Osteocyte (in vitro differentiated cells): ENCODE results near the gene CDK10. TPM values are rescaled to one million over a fixed set of nuclear protein-coding genes. Genes with fewer than 3 reads are reported as not detected.

Experiments used
- DNase-seq: peaks from one replicate; pipeline ENCODE4 v3.0.0; 2021; ENCODE audit warnings: mixed read lengths; ENCODE audit not compliant: unreplicated experiment; ENCODE audit errors: extremely low spot score
- H3K27ac Mint-ChIP-seq: one replicate; pipeline ENCODE4 v1.8.0; 2021; ENCODE audit warnings: mild to moderate bottlenecking, mixed read lengths; ENCODE audit not compliant: unreplicated experiment
- H3K27me3 Mint-ChIP-seq: one replicate; pipeline ENCODE4 v1.8.0; 2021; ENCODE audit warnings: mixed read lengths; ENCODE audit not compliant: unreplicated experiment
- H3K36me3 Mint-ChIP-seq: one replicate; pipeline ENCODE4 v1.8.0; 2021; ENCODE audit warnings: mixed read lengths; ENCODE audit not compliant: unreplicated experiment
- H3K4me1 Mint-ChIP-seq: one replicate; pipeline ENCODE4 v1.8.0; 2021; ENCODE audit warnings: mixed read lengths; ENCODE audit not compliant: unreplicated experiment
- H3K4me3 Mint-ChIP-seq: one replicate; pipeline ENCODE4 v1.8.0; 2021; ENCODE audit warnings: mild to moderate bottlenecking, moderate library complexity, mixed read lengths; ENCODE audit not compliant: unreplicated experiment
- H3K9me3 Mint-ChIP-seq: one replicate; pipeline ENCODE4 v1.8.0; 2021; ENCODE audit warnings: mixed read lengths; ENCODE audit not compliant: unreplicated experiment
- CTCF ChIP-seq: fragments of 200-600 bp; sonication (generic); IDR thresholded peaks from 2 replicates; pipeline ENCODE4 v1.5.0; 2021; ENCODE audit warnings: antibody characterized with exemption, mild to moderate bottlenecking, moderate library complexity
- total RNA-seq: library from RNA; stranded (reverse); gene quantifications from 2 replicates; pipeline ENCODE4 v1.2.1, GENCODE V29; 2021

CDK10 gene
- total RNA-seq, 1 donor from 2014 or later: 91.5 TPM

DNA sequence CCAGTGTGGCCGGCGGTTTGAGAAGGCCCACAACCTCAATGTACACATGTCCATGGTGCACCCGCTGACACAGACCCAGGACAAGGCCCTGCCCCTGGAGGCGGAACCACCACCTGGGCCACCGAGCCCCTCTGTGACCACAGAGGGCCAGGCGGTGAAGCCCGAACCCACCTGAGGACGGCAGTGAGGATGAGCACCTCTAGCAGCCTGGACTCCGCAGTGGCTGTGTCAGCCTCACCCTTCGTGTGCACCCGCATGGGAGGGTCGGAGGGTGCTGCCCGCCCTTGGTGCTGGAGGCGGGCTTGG lies 51.5 kb downstream of the CDK10 start:
- Mint-ChIP-seq H3K27ac (no peak overlapping the region), H3K9me3 (no peaks in the 10 kb centered on the region), H3K4me3 (no peak overlapping the region), H3K36me3 (peaks cover 48% of the 10 kb centered on the region), H3K27me3 (no peaks in the 10 kb centered on the region), H3K4me1 (no peaks in the 10 kb centered on the region)
- no peak for DNase-seq
- no peak for TF ChIP-seq CTCF

- H3K27me3 Mint-ChIP-seq: no peaks in the 10 kb centered on the region
- no peak overlapping the region for H3K27ac Mint-ChIP-seq
- no peaks in the 10 kb centered on the region for H3K9me3 Mint-ChIP-seq
- DNase-seq: no peak
- no peaks in the 10 kb centered on the region for H3K4me1 Mint-ChIP-seq
- no peak for TF ChIP-seq CTCF
- H3K36me3 Mint-ChIP-seq: peaks cover 45% of the 10 kb centered on the region
- H3K4me3 Mint-ChIP-seq: no peak overlapping the region
These were observed 52.2 kb downstream of the CDK10 start for GRCh38 chr16:89738538-89739317.

DNA sequence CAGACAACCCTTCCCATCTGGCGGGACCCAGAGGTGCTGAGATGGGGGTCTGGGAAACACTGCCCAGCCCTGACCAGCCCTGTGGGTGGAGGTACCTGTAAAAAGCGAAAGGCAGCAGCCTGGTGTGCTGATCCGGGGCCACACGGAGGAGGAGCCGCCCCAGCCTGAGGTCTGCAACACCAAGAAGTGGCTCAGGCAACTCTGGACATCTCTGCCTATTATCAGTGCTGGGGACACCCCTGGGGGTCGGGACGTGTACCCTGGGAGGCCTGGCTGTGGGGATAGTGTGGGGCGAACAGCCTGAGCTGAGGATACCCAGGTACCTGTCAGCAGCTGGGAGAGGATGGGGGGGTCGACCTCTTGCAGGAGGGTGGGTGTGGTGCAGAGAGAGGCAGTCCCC lies 52.9 kb downstream of the CDK10 start:
- H3K27ac Mint-ChIP-seq: no peak overlapping the region
- no peaks in the 10 kb centered on the region for H3K27me3 Mint-ChIP-seq
- H3K36me3 Mint-ChIP-seq: peaks cover 40% of the 10 kb centered on the region
- no peak overlapping the region for H3K4me3 Mint-ChIP-seq
- no peak for DNase-seq
- TF ChIP-seq CTCF: no peak
- no peaks in the 10 kb centered on the region for H3K9me3 Mint-ChIP-seq
- H3K4me1 Mint-ChIP-seq: no peaks in the 10 kb centered on the region

- Mint-ChIP-seq H3K27ac (no peak overlapping the region), H3K36me3 (peaks cover 29% of the 10 kb centered on the region), H3K27me3 (no peaks in the 10 kb centered on the region), H3K4me1 (no peaks in the 10 kb centered on the region), H3K9me3 (no peaks in the 10 kb centered on the region), H3K4me3 (no peak overlapping the region)
- no peak for DNase-seq
- no peak for TF ChIP-seq CTCF
These were observed 55.0 kb downstream of the CDK10 start for GRCh38 chr16:89741342-89742014.

DNA sequence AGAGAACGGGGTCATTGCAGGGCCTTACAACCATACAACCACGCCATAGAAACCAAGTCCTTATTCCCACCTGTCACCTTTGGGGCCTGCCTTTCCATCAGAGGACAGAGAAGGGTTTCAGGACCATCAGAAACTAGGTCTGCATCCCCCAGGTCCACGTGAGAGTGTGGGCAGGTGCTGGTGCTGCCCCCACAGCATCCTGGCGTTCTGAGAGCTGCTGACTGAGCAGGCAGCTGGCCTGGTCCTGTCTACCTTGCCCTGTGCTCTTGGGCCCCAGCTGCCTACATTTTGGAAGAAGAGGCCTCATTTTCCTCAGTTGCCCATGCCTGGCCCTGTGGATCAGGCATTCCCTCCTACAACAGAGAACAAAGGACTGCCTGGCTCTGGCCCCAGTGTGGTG lies 56.5 kb downstream of the CDK10 start:
- Mint-ChIP-seq H3K36me3 (peaks cover 19% of the 10 kb centered on the region), H3K27me3 (no peaks in the 10 kb centered on the region), H3K9me3 (no peaks in the 10 kb centered on the region), H3K4me3 (no peak overlapping the region), H3K4me1 (no peaks in the 10 kb centered on the region), H3K27ac (peak overlapping the region; percentile 34)
- TF ChIP-seq CTCF: no peak
- DNase-seq: no peak
